NCI-H1048 (cell line): ENCODE data around the gene ALAS1.

Experiments
- DNase-seq: peaks from one replicate; lab custom pipeline; 2025; lab: John Stamatoyannopoulos, UW

Gene ALAS1

DNA sequence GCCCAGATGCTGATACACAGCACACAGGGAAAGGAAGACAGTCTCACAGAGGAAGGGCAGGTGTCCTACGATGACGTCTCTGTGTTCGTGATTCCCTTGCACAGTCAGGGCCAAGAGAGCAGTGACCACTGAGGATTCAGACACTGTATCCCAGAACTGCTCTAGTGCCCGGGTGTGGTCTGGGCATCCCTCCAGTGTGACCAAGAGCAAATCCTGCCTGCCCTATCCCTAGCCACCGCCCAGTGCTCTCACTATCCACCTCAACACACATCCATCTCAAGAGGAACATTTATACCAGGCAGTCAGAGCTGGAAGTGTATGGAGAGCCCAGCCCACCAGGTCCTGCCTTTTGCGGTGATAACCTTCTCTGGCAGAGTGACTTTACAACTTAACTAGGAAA is 51.7 kb downstream of the ALAS1 start:
- DNase-seq, result no peak

DNA sequence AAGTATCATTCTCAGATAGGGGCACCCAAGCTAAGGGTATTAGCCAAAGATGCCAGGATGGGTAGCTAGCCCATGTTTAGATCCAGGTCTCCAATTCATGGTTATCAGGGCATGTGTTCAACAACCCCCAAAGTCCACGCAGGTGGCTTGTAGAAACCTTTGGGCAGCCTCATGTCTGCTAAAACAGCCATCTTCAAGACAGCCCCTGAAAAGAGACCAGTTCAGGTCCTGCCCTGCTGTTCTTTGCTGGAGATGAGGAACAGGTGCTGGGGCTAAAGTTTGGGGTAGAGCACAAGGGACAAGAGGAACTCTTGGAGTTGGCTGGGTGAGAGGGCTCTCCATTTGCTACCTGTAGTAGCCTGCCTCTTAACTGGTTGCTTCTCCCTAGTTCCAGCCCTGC is 52.2 kb downstream of the ALAS1 start:
- DNase-seq, result no peak

DNA sequence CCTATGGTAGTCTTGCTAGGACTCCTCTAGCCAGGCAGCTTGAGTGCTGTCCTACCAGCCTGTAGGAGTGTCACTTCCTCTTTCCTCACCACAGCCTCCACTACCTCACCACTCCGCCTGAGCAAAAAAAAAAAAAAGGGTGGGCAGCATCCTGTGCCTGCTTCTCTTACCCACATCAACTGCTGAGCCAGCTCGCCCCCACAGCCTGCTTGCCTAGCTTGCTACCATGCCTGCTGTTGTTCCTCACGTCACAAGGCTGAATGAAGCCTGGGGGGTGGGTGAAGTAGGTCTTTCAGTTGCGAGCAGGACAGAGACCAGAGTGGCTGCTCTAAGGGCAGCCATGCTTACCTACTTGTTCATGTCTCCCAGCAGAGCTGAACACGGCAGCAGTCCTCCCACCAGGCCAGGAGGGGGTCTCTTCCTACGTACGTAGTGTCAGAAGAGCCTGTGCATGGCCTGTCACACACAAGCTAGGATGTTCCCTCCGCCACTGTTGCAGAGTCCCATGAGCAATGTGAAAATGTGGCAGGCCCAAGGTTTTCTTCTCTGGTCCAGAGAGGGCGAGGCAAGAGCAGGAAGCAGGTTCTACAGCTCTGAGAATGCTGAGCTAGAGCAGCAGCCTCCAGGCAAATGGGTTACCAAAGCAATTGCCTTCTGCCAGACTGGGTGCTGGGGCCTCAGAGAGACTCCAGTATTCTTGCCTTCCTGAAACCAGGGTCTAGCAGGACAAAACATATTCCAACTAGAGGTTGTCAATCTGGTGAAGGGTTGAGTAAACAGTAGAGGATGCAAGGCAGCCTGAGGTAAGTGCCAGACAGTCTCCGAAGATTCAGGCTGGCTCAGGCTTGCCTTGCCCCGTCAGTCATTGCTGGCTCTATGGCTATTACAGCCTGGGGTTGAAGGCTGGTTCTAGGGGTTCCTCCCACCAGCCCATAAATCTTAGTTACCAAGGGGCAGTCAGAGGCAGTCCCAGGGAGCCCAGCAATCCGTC is 55.6 kb downstream of the ALAS1 start:
- DNase-seq, result no peak

DNA sequence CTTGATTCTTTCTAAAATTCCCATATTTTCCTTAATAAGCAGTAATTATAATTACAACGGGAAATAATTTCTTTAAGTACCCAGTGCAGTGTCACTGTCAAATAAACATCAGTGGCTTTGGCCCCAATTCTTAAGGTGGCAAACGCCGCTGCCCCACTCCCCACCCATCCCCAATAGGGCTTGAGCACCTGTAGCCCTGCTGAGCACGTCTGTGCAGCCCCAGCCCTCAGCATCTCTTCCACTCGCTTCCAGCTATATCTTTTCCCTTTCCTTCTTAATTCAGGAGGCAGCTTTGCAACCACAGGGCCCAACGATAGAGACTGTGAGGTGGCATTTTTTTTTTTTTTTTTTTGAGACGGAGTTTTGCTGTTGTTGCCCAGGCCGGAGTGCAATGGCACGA is 56.6 kb downstream of the ALAS1 start:
- no peak for DNase-seq

DNA sequence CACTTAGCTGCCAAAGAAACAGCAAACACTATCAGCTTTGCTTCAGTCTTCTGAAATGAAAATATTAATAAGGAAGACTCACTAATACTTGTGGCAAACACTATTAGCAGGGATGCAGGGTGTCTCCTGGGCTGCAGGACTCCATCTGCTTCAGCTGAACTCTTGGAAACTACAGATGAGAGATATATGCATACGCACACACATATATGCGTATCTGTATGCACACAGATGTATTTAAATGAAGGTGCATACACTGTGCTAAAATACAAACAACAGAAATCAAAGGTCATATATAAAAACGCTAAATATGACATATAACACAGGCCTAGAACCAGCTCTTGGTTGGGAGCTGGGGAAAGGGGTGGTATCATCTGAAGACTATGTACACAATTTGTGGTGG is 58.2 kb downstream of the ALAS1 start:
- DNase-seq, result no peak

DNA sequence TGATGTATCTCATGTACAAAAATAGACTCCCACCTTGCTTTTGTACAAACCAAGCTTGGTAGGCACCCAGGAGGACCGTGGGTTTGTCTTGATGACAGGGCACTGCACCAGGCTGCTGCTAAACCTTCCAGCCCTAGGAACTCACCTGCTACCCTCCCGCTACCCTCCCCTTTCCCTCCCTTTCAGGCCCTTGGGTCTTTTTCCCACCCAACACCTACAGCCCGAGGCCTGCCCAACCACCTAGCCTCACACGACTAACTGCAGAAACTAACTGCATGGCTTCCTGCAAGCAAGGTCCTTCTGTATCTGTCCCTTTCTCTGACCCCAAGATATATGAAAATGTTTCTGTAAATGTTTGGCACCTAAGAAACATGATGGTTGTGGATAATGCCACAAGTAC is 58.7 kb downstream of the ALAS1 start:
- no peak for DNase-seq

DNA sequence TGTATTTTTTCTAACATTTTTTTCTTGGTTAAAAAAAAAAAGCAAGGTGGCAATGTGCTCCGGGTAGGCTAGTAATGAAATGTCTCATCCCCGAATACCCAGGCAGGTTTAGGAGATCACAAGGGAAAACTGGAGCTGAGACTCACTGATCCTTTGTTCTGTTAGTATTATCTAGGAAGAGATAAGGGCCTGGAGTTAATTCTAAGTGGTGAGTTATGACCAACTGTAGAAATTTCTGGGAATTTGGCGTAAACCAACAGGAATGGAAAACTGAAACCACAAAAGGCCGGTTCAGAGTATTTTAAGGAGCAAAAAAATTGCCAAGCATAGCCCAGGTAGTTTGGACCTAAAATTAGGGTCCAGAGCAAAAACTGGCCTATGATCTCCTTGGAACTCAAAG is 60.0 kb downstream of the ALAS1 start:
- DNase-seq, result no peak

DNA sequence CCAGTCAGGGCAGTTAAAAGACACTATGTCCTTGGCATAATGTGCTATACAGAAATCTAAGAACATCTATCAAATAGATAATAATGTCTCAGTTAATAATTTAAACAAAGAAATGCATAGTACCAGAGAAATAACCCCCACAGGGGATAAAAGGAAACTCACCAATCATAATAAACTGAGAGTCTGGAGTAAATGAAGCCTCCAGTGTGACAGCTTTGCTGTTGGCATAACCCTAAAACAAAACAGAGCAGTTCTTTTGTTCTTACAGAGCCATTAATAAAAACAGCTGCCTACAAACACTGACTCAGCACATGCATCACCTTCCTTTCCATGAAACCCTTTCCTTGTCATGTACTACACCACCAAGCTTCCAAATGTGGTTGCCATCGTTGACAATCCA is 61.1 kb downstream of the ALAS1 start:
- DNase-seq, result no peak

DNA sequence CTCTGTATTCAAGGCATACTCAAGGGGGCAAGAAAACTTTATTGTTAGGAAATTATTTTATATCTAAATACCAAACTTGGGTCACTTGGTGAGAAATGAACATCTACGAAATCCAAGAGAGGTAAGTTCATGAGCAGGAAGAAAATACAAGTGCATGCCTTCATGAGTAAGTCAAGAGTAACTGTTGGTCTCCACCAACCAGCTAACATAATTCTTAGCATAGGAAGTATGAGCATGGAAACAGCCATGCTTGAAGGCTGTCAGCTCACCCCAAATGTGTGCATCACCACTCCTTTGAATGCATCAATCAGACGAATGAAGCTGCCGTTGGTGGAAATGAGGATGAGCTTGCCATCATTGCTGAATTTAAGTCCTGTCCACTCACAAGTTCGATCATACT is 61.5 kb downstream of the ALAS1 start:
- DNase-seq, result no peak

DNA sequence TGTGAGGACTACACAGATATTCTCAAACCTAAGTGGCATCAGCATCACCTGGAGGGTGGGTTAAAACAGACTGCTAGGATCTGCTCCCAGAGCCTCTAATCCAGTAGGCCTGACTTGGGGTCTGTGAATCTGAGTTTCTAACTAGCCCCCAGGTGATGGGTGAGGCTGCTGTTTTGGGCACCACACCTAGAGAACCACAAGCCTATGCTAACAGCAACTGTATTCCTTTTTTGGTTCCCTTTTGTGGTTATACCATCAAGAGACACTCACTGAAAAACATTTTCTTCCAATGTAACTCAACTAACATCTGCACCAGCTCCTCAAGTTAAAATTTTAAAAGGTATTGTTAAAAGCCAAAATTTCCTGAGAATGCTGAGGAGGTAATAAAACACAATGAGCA is 64.5 kb downstream of the ALAS1 start:
- DNase-seq, result no peak
